Measurements from ENCODE around the gene APEH. TPM values are rescaled to one million over a fixed set of nuclear protein-coding genes. Genes with fewer than 3 reads are reported as not detected.

The APEH gene
- total and polyA plus RNA-seq, 9 of the 15 experiments (the other 6 are each of a cell fraction or from before 2014, with no cell fraction given): 70.9 to 177 (median 117) TPM

GRCh38 chr3:49652218-49652902, 21.8 kb upstream of the APEH start:
- Histone ChIP-seq H3K4me2 (ENCODE audit: insufficient read depth, low read length) (no peak overlapping the region), H3K36me3 (ENCODE audit: control insufficient read depth, insufficient read depth, low read length) (no peaks in the 10 kb centered on the region), H3K4me3 (no peak overlapping the region), H3K79me2 (ENCODE audit: control insufficient read depth, insufficient read depth, low read length) (no peaks in the 10 kb centered on the region), H3K9ac (ENCODE audit: insufficient read depth in 1 of 2, low read depth in 2 of 2, low read length in 2 of 2) (no peak overlapping the region; a peak in 1 of 4 replicates), H3K9me1 (ENCODE audit: control insufficient read depth, insufficient read depth, low read length) (no peaks in the 10 kb centered on the region), H3K4me1 (replicated peaks in 1 of 2; ENCODE audit: control insufficient read depth in 2 of 2, insufficient read depth in 2 of 2, low read length in 2 of 2) (peaks cover 3 to 37% of the 10 kb centered on the region in 2 experiments; a peak in 3 of 5 replicates), H4K20me1 (replicated peaks; ENCODE audit: control insufficient read depth, insufficient read depth, low read length) (no peaks in the 10 kb centered on the region), H3K27me3 (ENCODE audit: control insufficient read depth in 2 of 2, insufficient read depth in 2 of 2, low read length in 2 of 2) (no peaks in the 10 kb centered on the region), H2AFZ (ENCODE audit: low read depth, low read length) (no peak overlapping the region), H3K9me3 (replicated peaks; ENCODE audit: control insufficient read depth, insufficient read depth, low read depth, low read length) (no peaks in the 10 kb centered on the region), H3K27ac (ENCODE audit: extremely low read depth, low read depth, low read length) (no peak overlapping the region)
- BruUV-seq (replicated peaks): no TSS peak
- TF ChIP-seq ZNF263 (CRISPR knock-in tag; IDR thresholded peaks at IDR 0.05; ENCODE audit: borderline replicate concordance): peak; percentile 48; the same call in 1 of the 2 replicates
- TF ChIP-seq POLR2A (conservative IDR thresholded peaks at IDR 0.05): no peak
- in situ Hi-C loops (cut with MboI): no loop called here
- intact Hi-C loops (cut with micrococcal nuclease): no loop called here
- 52% methylated on average over 18 of the region's 36 CpGs for WGBS (ENCODE audit: insufficient coverage, low coverage, missing lambda C conversion rate)
- FAIRE-seq (no peak), ATAC-seq (no peak), DNase-seq (ENCODE audit: extremely low read depth in 1 of 4, low spot score in 3 of 4) (no peak)
- ChIA-PET POLR2A (interaction anchor here (0.8 kb wide), 1 partner anchor 8 kb away, joined by 3 read pairs; no protein-coding TSS in a partner anchor), CTCF (ENCODE audit: low intra/inter-chr PET ratio) (no interaction called here)

GRCh38 chr3:49652903-49653415, 21.2 kb upstream of the APEH start:
- no peak for DNase-seq (ENCODE audit: extremely low read depth in 1 of 4, low spot score in 3 of 4)
- no peaks in the 10 kb centered on the region for H3K79me2 ChIP-seq (ENCODE audit: control insufficient read depth, insufficient read depth, low read length)
- intact Hi-C loops (cut with micrococcal nuclease) (no loop called here), in situ Hi-C loops (cut with MboI) (no loop called here)
- no peak for ATAC-seq
- no peak overlapping the region for H3K4me3 ChIP-seq
- no TSS peak for BruUV-seq (replicated peaks)
- ChIA-PET POLR2A (interaction anchor here (0.8 kb wide), 1 partner anchor 8 kb away, joined by 3 read pairs; no protein-coding TSS in a partner anchor), CTCF (ENCODE audit: low intra/inter-chr PET ratio) (no interaction called here)
- H3K4me2 ChIP-seq (ENCODE audit: insufficient read depth, low read length): no peak overlapping the region
- H3K27me3 ChIP-seq (ENCODE audit: control insufficient read depth in 2 of 2, insufficient read depth in 2 of 2, low read length in 2 of 2): no peaks in the 10 kb centered on the region
- H3K36me3 ChIP-seq (ENCODE audit: control insufficient read depth, insufficient read depth, low read length): no peaks in the 10 kb centered on the region
- peaks cover 3 to 37% of the 10 kb centered on the region in 2 experiments; a peak in 3 of 5 replicates for H3K4me1 ChIP-seq (replicated peaks in 1 of 2; ENCODE audit: control insufficient read depth in 2 of 2, insufficient read depth in 2 of 2, low read length in 2 of 2)
- H3K9me1 ChIP-seq (ENCODE audit: control insufficient read depth, insufficient read depth, low read length): no peaks in the 10 kb centered on the region
- 57% methylated on average over 13 of the region's 21 CpGs for WGBS (ENCODE audit: insufficient coverage, low coverage, missing lambda C conversion rate)
- FAIRE-seq: no peak
- H3K9me3 ChIP-seq (replicated peaks; ENCODE audit: control insufficient read depth, insufficient read depth, low read depth, low read length): no peaks in the 10 kb centered on the region
- H3K9ac ChIP-seq (ENCODE audit: insufficient read depth in 1 of 2, low read depth in 2 of 2, low read length in 2 of 2): no peak overlapping the region
- no peaks in the 10 kb centered on the region for H4K20me1 ChIP-seq (replicated peaks; ENCODE audit: control insufficient read depth, insufficient read depth, low read length)
- H2AFZ ChIP-seq (ENCODE audit: low read depth, low read length): no peak overlapping the region
- no peak overlapping the region for H3K27ac ChIP-seq (ENCODE audit: extremely low read depth, low read depth, low read length)
- TF ChIP-seq NEUROD1 (IDR thresholded peaks at IDR 0.05; ENCODE audit: borderline replicate concordance, low read depth, low read length, partially characterized antibody) (no peak), POLR2B (IDR thresholded peaks at IDR 0.05; ENCODE audit: low read depth, partially characterized antibody) (no peak), ZNF408 (CRISPR knock-in tag; IDR thresholded peaks at IDR 0.05; ENCODE audit: low read depth) (no peak), SRSF7 (optimal IDR thresholded peaks at IDR 0.05; ENCODE audit: low read depth, low read length) (no peak), PYGO2 (tag; IDR thresholded peaks at IDR 0.05) (no peak), POLR2AphosphoS2 (IDR thresholded peaks at IDR 0.05; ENCODE audit: low read length) (no peak), NFYB (IDR thresholded peaks at IDR 0.05; ENCODE audit: extremely low read depth, insufficient read length) (no peak), ZMIZ1 (IDR thresholded peaks at IDR 0.05; ENCODE audit: low read depth in 2 of 2, low read length in 2 of 2) (no peak), ZNF316 (IDR thresholded peaks at IDR 0.05) (no peak), ESRRB (CRISPR knock-in tag; IDR thresholded peaks at IDR 0.05; ENCODE audit: borderline replicate concordance) (no peak), NFIX (CRISPR knock-in tag; IDR thresholded peaks at IDR 0.05; ENCODE audit: low read depth) (no peak)
